H4 (cell line): ENCODE measurements around the gene DLG2. TPM values are rescaled to one million over a fixed set of nuclear protein-coding genes. Genes with fewer than 3 reads are reported as not detected.
"Not testable (repeated sequence)": the region's sequence is repeated elsewhere in the genome, so short reads cannot be mapped to it uniquely, and the experiment has no call there.

Experiments used
- DNase-seq: peaks from one replicate; pipeline ENCODE4 v3.0.0-alpha.2; 2015; ENCODE audit warnings: low spot score
- total RNA-seq: library from RNA; depleted of rRNA; stranded (reverse); fragments of >200 nt; shearing (Covaris generic); gene quantifications from 2 replicates; pipeline ENCODE4 v1.2.3, GENCODE V29; 2014

DLG2 gene
- total RNA-seq, 1 experiment from 2014 or later, result 2.6 TPM

DNA sequence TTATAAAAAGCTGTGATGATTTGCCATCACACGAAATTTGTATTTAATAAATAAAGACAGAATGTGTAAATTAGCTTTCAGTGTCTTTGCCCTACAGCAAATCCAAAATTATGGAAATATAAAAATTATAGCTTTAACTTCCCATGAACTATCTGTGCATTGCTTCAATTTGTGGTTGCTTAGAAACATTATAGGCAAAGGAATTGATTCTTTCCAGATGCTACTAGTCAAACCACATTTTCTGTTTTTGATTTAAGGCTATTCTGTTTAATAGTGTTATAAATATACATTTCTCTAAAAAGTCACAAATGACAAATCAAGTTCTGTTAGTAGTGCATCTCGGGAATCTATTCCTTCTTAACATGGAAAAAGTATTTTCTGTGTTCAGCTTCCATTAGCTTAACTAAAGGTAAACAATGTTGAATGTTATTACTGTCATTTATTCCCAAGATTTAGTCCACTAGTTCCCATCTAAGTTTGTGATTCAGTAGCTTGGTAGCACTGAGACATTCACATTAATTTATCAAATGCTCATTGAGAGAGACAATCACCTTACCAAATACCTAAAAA, 1254.7 kb downstream of the DLG2 start:
- no peak for DNase-seq

DNA sequence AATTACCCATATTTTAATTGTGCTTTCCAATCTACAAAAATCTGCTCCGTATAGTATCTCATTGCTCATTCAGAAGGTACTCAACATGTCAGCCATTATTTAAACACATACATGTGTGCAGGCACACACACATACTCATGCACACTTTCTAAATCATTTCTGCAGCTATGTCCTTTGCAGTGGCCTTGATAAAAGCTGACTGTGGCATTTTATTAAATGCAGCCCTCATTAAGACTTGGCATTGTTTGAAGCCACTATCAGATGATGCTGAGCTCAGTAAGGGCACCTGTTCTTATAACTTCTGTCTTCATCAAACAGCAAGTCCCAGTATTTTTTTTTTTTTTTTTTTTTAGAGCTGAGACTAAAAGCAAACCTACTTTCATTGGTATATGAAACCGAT, 1269.1 kb downstream of the DLG2 start:
- DNase-seq, result no peak

DNA sequence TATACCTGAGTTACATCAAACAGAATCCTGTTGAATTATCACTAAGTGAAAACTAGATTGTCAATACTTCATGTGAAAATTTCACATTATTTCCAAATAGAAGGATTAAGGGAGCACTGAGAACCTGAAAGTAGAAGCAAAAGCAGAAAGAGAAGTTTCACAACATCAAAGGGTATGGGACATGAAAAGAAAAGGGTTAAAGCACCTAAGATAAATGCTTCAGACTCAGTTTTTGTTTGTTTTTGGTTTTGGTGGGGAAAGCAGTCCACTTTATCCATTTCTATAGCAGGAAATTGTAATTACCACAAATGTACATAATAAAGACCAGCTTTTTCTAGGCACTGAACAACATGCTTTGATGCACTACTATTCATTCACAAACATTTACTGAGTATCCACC, 1271.2 kb downstream of the DLG2 start:
- no peak for DNase-seq

DNA sequence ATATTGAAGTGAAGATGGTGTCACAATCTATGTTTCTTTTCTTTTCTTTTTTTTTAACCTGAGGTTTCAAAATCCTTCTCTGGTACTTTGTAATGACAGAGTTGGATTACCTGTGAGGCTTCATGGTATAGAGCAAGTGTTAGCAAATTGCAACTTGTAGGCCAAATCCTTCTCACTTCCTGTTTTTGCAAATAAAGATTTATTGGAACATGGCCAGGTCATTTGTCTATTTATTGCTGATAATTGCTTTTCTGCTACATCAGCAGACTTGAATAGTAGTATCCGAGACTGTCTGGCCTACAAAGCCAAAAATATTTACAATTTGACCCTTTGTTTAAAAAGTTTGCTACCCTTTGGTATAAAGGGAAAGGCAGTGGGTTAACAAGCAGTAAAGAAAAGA, 1281.5 kb downstream of the DLG2 start:
- DNase-seq, result no peak

DNA sequence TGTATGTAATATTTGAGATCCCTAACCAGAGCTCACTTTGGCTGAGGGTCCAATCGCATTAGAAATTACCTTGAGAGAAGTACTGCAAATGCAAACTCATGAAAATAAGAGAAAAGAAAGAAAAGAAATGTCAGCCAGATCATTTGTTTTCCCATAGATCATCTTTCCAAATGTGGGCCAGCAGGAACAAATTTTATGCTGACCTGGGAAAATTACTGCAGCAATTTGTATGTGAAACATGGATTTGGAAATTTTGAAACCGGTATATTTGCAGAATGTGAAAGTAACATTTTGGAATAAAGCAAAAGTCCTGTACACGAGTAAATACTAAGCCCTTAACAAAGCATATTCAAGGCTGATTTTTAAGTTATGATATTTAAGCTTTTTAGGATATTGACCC, 1282.1 kb downstream of the DLG2 start:
- DNase-seq, result no peak

DNA sequence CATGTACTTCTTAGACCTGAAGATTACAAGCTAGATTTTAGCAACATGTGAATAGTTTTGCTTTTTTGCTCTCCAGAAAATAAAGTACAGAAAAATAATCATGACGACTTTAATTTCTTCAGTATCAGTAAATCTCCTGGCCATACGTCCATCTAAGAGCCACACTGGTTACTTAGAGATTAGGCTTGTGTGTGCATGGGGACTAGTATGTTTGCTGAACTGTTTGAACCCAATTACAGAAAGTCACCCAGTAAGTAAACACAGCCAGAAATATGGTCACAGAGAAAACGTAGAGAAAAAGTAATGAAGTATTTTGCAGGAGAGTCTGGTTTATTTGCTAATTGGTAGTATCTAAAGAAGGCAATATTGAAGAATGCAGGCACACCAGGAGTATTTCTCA, 1287.3 kb downstream of the DLG2 start:
- DNase-seq, result no peak

DNA sequence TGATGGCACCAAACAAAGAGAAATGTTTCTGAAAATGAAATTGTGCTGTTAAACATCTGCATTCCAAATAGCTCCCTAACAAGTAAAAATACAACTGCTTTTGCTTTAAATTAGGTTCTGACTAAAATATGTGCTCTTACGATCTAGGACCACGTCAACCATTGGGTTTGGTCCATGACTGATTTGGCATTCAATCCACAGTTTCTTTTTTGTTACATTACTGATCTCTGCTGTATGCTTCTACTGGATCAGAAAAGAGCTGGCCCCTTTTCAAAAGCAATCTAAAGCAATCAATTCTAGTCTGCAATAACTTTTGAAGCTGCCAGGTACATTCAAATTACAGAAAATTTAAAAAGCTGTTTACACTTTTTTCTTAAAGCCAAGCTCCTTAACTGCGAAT, 1293.9 kb downstream of the DLG2 start:
- DNase-seq, result no peak

DNA sequence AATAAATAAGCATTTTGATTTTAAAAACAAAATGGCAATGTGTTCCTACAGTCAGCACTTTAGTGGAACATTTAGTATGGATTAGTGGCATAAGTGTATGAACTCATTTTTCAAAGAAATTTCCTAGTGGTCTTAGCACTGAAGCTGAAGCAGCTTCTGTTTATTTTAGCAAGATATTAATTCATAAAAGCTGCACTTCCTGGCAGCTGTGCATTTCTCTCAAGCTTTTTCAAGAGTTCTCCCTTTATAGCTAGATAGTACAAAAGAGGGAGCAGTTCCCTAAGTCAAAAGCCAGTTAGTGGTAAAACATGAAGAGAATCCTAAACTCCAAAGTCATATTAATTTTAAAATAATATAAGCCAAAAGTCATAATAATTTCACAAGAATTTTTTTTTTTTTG, 1304.9 kb downstream of the DLG2 start:
- no peak for DNase-seq

DNA sequence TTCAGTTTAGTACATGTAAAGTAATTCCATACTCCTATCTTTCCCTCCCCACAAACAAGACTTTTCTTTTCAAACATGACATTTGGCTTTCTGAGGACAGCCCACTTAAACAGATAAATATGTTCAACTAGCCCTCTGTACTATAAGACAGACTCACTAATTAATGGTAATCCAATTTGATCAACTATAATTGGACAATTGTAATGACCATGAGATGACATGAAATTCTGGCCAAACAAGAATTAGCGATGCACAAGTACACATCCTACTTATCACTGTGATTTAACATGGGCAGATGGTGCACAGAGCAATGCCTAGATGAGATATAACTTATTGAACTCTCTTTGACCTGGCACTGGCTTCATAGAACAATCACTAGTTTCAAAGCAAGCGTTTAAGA, 1307.3 kb downstream of the DLG2 start:
- no peak for DNase-seq

DNA sequence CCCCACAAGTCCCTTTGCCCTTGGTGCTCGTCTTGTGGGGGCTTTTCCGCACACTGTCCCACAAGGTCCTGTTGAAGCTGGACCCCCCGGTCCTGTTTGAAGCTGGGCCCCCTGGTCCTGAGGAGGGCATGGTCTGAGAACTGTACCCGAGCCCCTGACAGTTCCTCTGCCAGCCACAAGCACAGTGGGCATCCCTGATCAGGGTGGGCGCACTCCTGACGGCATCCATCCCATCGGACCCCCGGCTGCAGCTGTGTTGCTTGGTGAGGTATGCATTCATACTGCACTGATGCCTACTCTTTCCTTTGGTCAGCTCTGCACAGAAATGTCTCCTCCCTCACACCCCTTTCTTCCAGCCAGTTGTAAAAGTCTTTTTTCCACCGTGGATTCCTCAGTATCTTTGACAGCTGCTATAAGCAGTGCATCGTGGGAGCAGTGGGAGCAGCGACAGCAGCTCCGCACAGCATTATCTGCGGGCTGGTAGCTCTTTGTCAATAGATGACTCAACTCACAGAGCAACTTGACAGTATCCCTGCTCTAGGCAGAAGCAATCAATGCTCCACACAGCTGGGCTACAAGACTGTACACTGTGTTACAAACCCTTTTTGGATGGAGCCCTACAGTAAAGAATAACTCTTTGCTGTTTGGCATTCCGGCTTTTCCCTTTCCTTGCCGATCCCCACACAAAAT, 1310.1 kb downstream of the DLG2 start:
- peak; percentile 22 for DNase-seq

DNA sequence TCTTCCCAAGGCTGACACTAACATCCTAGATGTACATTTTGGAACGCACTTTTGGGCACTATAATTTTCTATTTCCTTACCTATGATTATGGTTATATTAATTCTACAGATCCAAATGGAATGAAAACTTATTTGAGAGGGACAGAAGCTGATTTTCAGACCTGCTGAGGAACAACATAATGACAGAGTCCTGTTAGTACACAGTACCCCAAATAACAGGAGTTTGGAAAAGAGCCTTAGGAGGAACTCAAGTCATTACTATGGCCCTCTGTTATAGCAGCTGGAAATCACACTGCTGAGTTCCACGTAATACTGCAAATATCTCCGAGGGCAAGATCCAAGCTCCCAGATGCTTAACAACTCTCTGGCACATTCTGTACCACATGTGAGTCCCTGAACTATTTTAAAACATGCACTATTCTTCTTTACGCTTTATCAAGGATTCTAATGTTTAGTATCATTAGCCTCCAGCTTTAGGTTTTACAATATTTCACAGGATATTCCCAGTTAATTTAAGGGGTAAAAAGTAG, 1313.2 kb downstream of the DLG2 start:
- DNase-seq, result no peak

DNA sequence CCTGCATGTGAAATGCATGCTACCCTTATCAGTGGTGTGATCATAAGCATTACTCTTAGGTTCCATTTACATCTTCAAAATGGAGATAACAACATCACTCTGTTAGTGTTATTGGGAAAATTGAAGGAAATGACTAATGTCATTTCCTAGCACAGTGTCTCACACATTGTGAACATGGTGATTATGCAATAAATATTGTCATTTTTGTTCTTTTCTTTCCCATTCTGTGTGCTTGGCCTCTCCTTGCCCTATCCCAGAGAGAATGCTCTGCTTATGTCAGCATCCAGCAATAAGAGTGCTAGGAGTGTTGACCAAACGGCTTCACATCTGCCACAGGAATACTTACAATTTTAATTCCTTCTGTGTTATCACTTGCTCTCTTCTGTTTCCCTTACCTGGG, 1316.9 kb downstream of the DLG2 start:
- no peak for DNase-seq

DNA sequence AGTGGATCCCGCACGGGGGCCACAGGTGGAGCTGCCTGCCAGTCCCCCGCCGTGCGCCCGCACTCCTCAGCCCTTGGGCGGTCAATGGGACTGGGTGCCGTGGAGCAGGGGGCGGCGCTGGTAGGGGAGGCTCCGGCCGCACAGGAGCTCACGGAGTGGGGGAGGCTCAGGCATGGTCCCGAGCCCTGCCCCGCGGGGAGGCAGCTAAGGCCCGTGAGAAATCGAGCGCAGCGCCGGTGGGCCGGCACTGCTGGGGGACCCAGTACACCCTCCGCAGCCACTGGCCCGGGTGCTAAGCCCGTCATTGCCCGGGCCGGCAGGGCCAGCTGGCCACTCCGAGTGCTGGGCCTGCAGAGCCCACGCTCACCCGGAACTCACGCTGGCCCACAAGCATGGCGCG, 1318.7 kb downstream of the DLG2 start:
- not testable (repeated sequence) for DNase-seq

DNA sequence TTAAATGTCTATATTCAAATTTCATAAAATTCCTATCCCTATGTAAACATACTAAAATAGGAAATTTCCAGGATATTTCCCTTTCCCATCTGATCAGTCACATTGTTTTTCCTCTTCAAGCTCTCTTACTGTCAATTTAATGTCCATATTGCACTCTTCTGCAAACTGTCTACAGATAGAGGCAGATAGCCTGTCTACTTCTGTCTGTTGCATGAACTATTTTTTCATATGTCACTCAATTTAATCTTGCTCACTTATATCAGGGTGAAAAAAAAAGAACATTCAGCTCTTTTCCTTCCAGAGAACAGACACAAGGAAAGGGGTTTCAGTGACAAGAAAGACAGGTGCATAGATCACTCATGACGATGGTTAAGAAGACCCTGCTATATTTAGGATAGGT, 1327.1 kb downstream of the DLG2 start:
- DNase-seq, result no peak

DNA sequence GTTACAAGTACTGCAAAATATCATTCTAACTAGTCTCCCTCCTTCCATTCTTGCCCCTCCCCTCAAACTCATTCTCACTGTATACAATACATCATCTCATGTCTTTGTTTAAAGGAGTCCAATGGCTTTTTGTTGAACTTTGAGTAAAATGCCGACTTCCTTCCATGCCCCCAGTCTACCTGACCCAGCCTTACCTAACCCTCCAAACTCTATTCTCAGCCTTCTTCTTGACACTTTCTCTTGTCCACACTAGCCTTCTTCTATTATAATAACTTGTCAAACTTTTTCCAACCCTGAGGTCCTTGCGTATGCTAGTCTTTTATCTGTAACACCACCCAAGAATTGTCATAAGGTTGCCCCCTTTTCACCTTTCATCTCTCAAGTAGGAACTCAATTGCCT, 1329.6 kb downstream of the DLG2 start:
- DNase-seq, result no peak

DNA sequence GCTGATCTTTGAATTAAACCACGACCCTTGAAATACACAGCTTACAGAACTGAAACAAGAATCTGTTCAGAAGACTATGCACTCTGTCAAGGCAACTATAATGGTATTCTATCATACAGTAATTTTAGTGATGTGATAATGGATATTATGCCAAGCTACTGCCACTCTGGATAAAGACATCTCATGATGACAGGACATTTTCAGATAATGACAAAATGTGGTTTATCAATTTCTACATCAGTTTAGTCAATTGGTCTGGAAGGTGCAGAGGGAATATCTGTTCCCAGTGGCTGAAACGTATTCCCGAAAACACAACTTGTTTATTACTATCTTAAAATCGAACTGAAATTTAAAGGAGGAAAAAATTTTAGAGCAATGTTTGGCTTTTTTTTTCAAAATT, 1331.3 kb downstream of the DLG2 start:
- no peak for DNase-seq

DNA sequence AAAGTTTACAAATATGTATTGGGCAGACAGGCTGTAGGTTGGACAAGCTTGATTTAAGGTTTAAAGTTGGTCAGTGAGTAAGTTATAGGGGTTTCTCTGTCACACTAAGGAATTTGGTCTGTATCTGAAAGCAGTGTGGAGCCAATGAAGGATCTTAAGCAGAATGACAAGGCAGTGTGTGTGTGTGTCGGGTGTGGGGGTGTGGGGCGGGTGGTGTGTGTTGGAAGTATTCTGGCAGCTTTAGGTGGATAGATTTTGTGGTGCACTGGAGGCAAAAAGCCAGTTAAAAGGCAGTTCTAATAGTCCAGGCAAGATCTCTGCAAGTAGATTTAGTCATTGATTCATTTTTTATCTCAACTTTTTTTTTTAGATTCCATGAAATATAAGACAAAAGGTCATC, 1334.2 kb downstream of the DLG2 start:
- no peak for DNase-seq

DNA sequence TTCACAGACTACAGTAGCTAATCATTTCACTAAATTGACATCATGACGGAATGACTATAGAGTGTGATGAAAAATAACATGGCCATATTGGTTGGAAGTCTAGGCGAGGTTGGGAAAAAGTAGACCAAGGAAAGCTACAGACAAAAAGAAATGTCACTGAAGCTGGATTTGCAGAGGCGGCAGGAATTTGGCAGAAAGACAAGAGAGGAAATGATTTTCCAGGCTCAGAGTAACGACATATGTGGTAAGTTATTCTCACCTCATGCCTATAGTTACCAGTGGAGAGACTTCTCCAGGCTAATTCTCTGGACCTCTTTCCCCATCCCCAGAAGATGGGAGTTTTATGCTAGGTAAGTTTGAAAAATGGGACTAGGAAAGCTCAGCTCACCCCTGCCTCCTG, 1335.1 kb downstream of the DLG2 start:
- no peak for DNase-seq

DNA sequence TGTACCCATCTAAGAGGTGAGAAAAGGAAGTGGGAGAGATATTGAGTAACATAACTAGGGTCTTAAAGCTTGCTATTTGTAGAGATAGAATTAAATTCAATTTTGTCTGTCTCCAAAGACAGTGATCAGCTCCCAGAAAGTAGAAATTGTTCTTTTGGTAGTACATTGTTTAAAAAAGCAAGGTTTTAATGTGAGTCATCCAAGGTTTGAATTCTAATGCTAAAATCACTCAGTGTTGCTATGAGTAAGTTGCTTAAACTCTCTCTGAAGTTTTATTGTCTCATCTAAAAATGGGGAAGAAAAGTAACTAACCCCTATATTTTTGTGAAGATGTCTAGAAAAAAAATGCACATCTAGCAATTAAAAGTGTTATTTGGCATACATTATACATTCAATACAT, 1336.5 kb downstream of the DLG2 start:
- no peak for DNase-seq

DNA sequence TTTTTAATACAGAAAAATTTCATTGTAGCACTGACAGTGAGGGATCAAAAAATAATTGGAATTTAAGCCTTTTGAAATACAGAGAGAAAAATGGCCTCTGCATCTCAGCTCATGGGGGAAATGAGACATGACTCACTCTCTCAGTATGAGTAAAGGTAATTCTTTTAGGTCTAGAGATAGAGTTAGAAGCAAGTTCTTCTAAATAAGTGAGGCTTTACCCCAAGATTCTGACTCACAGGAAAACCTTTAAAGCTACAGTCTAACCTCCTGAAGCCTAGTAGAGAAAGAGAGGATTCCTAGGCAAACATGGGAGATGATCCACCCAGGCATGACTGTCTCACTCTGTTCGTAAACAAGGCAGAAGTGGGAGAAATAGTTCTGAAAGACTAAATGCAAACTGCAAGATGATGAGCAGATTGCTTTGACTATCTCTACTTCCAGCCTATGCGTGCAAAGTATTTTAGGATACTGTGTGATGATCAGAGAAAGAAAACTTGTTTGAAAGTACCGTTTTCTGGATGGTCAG, 1337.7 kb downstream of the DLG2 start:
- peak; percentile 27 for DNase-seq

DNA sequence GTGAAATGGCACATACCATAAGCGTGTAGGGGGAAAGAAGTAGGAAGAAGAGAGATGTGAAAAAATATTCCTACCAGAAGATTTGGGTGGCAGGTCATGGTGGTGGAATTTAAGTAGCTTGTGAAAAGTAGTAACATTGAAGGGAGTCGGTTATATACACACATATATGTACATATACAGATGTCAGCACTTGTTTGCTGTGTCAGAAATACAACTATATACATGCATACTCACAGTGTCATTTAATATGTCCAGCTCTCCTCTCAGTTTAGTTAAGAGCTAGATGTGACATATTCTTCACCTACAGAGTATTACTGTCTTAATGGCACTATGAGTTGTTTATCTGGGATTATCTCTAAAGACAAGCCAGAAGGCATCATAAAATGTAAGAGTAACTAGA, 1353.6 kb downstream of the DLG2 start:
- no peak for DNase-seq

DNA sequence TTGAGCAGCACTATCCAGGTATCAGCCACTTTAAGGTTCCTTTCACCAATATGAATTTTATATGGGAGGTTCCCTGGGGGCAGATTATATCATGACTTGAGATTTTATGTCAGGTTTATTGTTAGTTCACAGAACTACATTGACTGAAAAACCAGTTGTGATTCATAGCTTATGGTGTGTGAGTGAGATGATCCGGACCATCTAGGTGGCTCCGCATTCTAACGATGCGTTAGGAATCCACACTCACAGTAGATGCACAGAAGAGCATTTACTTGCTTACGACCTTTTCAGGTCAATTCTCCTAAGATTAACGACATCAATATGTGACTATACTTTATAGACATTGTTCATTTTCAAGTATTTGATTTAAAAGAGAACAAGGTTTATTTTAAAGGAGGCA, 1356.7 kb downstream of the DLG2 start:
- DNase-seq, result no peak

DNA sequence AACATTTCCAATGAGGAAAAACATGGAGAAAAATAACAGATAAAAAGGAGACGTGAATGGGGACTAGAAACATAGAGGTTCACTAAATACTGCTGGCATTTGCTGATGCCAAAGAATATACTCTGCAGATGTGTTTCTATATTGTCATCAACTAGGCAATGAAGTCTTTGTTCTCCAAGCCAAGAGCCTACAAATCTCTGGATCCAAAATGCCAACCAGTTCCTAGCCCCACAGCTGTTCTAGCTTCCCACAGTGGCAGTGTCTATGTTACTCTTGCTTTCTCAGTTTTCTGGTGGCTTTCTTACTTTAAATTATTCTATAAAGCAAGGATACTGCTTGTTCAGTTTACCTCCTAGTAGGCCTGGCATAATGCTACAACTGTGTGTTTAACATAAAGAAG, 1363.1 kb downstream of the DLG2 start:
- DNase-seq, result no peak

DNA sequence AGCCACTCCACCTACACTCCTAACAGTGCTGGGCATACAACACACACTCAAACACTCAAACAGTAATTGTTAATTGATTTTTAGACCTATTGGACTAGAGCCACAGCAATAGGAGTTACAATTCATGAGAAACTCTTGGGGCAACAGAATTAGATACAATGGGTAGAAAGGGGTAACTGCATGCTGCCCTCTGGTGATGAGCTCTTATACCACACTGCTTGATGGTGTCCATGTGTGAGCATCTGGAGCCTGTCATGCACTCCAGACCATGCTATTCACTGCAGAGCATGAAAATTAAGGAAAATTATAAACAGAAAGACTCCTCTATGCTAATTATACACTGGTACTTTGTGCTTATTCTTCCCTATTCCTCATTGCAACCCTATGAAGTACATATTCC, 1365.4 kb downstream of the DLG2 start:
- DNase-seq, result no peak
